Transverse colon (tissue), 3 donors: ENCODE results near the gene BSND.

Source experiments
- CTCF ChIP-seq, 5 experiments: fragments of 200-600 bp in 3 of 5; fragments of 450-650 bp in 2 of 5; sonication (generic) in 3 of 5; IDR thresholded peaks; 1 replicate in 2 of 5; 2 replicates in 3 of 5; pipeline ENCODE4 v1.5.1; 2016 to 2017; ENCODE audit warnings: antibody characterized with exemption in 5 of 5, inconsistent platforms in 3 of 5, mild to moderate bottlenecking in 2 of 5, moderate library complexity in 1 of 5
- POLR2A ChIP-seq: fragments of 450-650 bp; IDR thresholded peaks from one replicate; pipeline ENCODE4 v1.6.1; 2016; ENCODE audit warnings: antibody characterized with exemption, mild to moderate bottlenecking, moderate library complexity

GRCh38 chr1:55052221-55053142, 53.7 kb downstream of the BSND start:
- TF ChIP-seq CTCF (IDR thresholded peaks at IDR 0.05), result no peak
- no peak for TF ChIP-seq POLR2A
